HEK293 (cell line): ENCODE results near the gene LCN12.

ENCODE experiments used
- GLIS2 ChIP-seq: fragments of 450-650 bp; formaldehyde crosslinking; IDR thresholded peaks from 2 replicates; pipeline ENCODE4 v1.5.1; 2016; ENCODE audit warnings: missing biosample characterization, missing genetic modification characterization
- HOXD13 ChIP-seq: sonication (generic); formaldehyde crosslinking; IDR thresholded peaks from 2 replicates; pipeline ENCODE4 v1.8.0; 2022; ENCODE audit warnings: missing genetic modification reagents, borderline replicate concordance
- INSM2 ChIP-seq: fragments of 450-650 bp; formaldehyde crosslinking; IDR thresholded peaks from 2 replicates; pipeline ENCODE4 v1.5.1; 2016; ENCODE audit warnings: missing biosample characterization, missing genetic modification characterization
- KLF1 ChIP-seq: fragments of 450-650 bp; formaldehyde crosslinking; IDR thresholded peaks from 2 replicates; pipeline ENCODE4 v1.5.1; 2016; ENCODE audit warnings: missing biosample characterization, missing genetic modification characterization
- MZF1 ChIP-seq: fragments of 450-650 bp; formaldehyde crosslinking; IDR thresholded peaks from 2 replicates; pipeline ENCODE4 v1.5.1; 2017; ENCODE audit warnings: missing biosample characterization, missing genetic modification characterization, borderline replicate concordance
- PRDM1 ChIP-seq: fragments of 450-650 bp; formaldehyde crosslinking; IDR thresholded peaks from 2 replicates; pipeline ENCODE4; 2016; ENCODE audit warnings: missing biosample characterization, missing genetic modification characterization
- REST ChIP-seq: fragments of 450-650 bp; formaldehyde crosslinking; IDR thresholded peaks from 2 replicates; pipeline ENCODE4 v1.5.1; 2016; ENCODE audit warnings: missing biosample characterization, missing genetic modification characterization
- ZBTB17 ChIP-seq: fragments of 450-650 bp; formaldehyde crosslinking; IDR thresholded peaks from 2 replicates; pipeline ENCODE4 v1.5.1; 2016; ENCODE audit warnings: missing biosample characterization, missing genetic modification characterization
- ZBTB7A ChIP-seq: fragments of 450-650 bp; formaldehyde crosslinking; IDR thresholded peaks from 2 replicates; pipeline ENCODE4 v1.5.1; 2016; ENCODE audit warnings: low read depth, missing biosample characterization, missing genetic modification characterization
- ZIC2 ChIP-seq: fragments of 450-650 bp; formaldehyde crosslinking; IDR thresholded peaks from 2 replicates; pipeline ENCODE4 v1.5.1; 2016; ENCODE audit warnings: missing biosample characterization, missing genetic modification characterization
- ZNF146 ChIP-seq: fragments of 450-650 bp; formaldehyde crosslinking; IDR thresholded peaks from 2 replicates; pipeline ENCODE4 v1.5.1; 2016; ENCODE audit warnings: missing biosample characterization, missing genetic modification characterization
- ZNF169 ChIP-seq: fragments of 450-650 bp; formaldehyde crosslinking; IDR thresholded peaks from 2 replicates; pipeline ENCODE4 v1.5.1; 2016; ENCODE audit warnings: missing biosample characterization, missing genetic modification characterization
- ZNF175 ChIP-seq: fragments of 450-650 bp; formaldehyde crosslinking; IDR thresholded peaks from 2 replicates; pipeline ENCODE4 v1.5.1; 2016; ENCODE audit warnings: missing biosample characterization, missing genetic modification characterization
- ZNF18 ChIP-seq: fragments of 450-650 bp; formaldehyde crosslinking; IDR thresholded peaks from 2 replicates; pipeline ENCODE4 v1.5.1; 2016; ENCODE audit warnings: missing biosample characterization, missing genetic modification characterization
- ZNF221 ChIP-seq: fragments of 450-650 bp; formaldehyde crosslinking; IDR thresholded peaks from 2 replicates; pipeline ENCODE4 v1.5.1; 2017; ENCODE audit warnings: missing biosample characterization, missing genetic modification characterization, borderline replicate concordance
- ZNF23 ChIP-seq: fragments of 450-650 bp; formaldehyde crosslinking; IDR thresholded peaks from 2 replicates; pipeline ENCODE4 v1.5.1; 2016; ENCODE audit warnings: missing biosample characterization, missing genetic modification characterization, borderline replicate concordance
- ZNF274 ChIP-seq, 2 experiments: fragments of 200-500 bp in 1 of 2; fragments of 450-650 bp in 1 of 2; sonication (Bioruptor generic) in 1 of 2; formaldehyde crosslinking in 1 of 2; IDR thresholded peaks; 2 replicates each; pipeline versions ENCODE4 v1.5.1 to v1.6.1; 2014 to 2016; ENCODE audit warnings: borderline replicate concordance in 1 of 2, inconsistent platforms in 1 of 2, low read length in 1 of 2, missing biosample characterization in 1 of 2, missing genetic modification characterization in 1 of 2
- ZNF394 ChIP-seq: fragments of 450-650 bp; formaldehyde crosslinking; IDR thresholded peaks from 2 replicates; pipeline ENCODE4 v1.5.1; 2016; ENCODE audit warnings: missing biosample characterization, missing genetic modification characterization, mild to moderate bottlenecking, moderate library complexity, borderline replicate concordance
- ZNF416 ChIP-seq: fragments of 450-650 bp; formaldehyde crosslinking; IDR thresholded peaks from 2 replicates; pipeline ENCODE4 v1.5.1; 2016; ENCODE audit warnings: missing biosample characterization, missing genetic modification characterization
- ZNF600 ChIP-seq: fragments of 450-650 bp; formaldehyde crosslinking; IDR thresholded peaks from 2 replicates; pipeline ENCODE4 v1.5.1; 2016; ENCODE audit warnings: missing biosample characterization, missing genetic modification characterization
- ZNF701 ChIP-seq: fragments of 450-650 bp; formaldehyde crosslinking; IDR thresholded peaks from 2 replicates; pipeline ENCODE4 v1.5.1; 2016; ENCODE audit warnings: missing biosample characterization, missing genetic modification characterization

Gene LCN12

GRCh38 chr9:136979769-136980587, 27.9 kb downstream of the LCN12 start (continued):
- TF ChIP-seq ZNF175 (tag by site-specific recombination) = no peak
- TF ChIP-seq REST = no peak
- no peak for TF ChIP-seq ZNF416 (tag by site-specific recombination)
- no peak for TF ChIP-seq PRDM1 (tag by site-specific recombination)
- TF ChIP-seq ZNF394 = no peak
- TF ChIP-seq ZBTB7A = no peak
- TF ChIP-seq ZNF600 (tag by site-specific recombination) = peak; percentile 36; the same call in 1 of the 2 replicates
- TF ChIP-seq ZNF274 (IDR thresholded peaks at IDR 0.05; ENCODE audit: low read length) = no peak
- no peak for TF ChIP-seq ZNF274 (tag by site-specific recombination; IDR thresholded peaks at IDR 0.05; ENCODE audit: borderline replicate concordance)
- no peak for TF ChIP-seq ZNF23 (tag by site-specific recombination)
- TF ChIP-seq ZNF18 = no peak
- TF ChIP-seq KLF1 = peak; percentile 63; the same call in 1 of the 2 replicates
- no peak for TF ChIP-seq INSM2
- TF ChIP-seq ZNF146 = no peak
- no peak for TF ChIP-seq MZF1
- TF ChIP-seq ZNF701 (tag by site-specific recombination) = no peak
- TF ChIP-seq ZNF169 (tag by site-specific recombination) = no peak
- 0 out of 2 replicates have a peak, but pooled peaks have one; percentile 17 for TF ChIP-seq ZIC2
- peak; percentile 68; the same call in 1 of the 2 replicates for TF ChIP-seq GLIS2 (tag by site-specific recombination)
- no peak for TF ChIP-seq ZNF221 (tag by site-specific recombination)
- TF ChIP-seq ZBTB17 (tag by site-specific recombination) = no peak
- TF ChIP-seq HOXD13 = no peak
